Type B pancreatic cell (in vitro differentiated cells): ENCODE data around the gene COL23A1. TPM values are rescaled to one million over a fixed set of nuclear protein-coding genes. Genes with fewer than 3 reads are reported as not detected.

Experiments
- DNase-seq: peaks from one replicate; pipeline ENCODE4 v3.0.0; 2021; ENCODE audit warnings: mixed read lengths; ENCODE audit not compliant: unreplicated experiment; ENCODE audit errors: extremely low spot score
- H3K27ac Mint-ChIP-seq: 2 replicates; pipeline ENCODE4 v1.8.0; 2021; ENCODE audit warnings: mild to moderate bottlenecking, mixed read lengths
- H3K27me3 Mint-ChIP-seq: 2 replicates; pipeline ENCODE4 v1.8.0; 2021; ENCODE audit warnings: mixed read lengths
- H3K36me3 Mint-ChIP-seq: 2 replicates; pipeline ENCODE4 v1.8.0; 2021; ENCODE audit warnings: mixed read lengths
- H3K4me1 Mint-ChIP-seq: one replicate; pipeline ENCODE4 v1.8.0; 2021; ENCODE audit warnings: mixed read lengths; ENCODE audit not compliant: unreplicated experiment
- H3K4me3 Mint-ChIP-seq: 2 replicates; pipeline ENCODE4 v1.8.0; 2021; ENCODE audit warnings: mild to moderate bottlenecking, mixed read lengths
- H3K9me3 Mint-ChIP-seq: 2 replicates; pipeline ENCODE4 v1.8.0; 2021; ENCODE audit warnings: mixed read lengths
- total RNA-seq: library from RNA; stranded (reverse); gene quantifications from 2 replicates; pipeline ENCODE4 v1.2.1, GENCODE V29; 2021; ENCODE audit warnings: low replicate concordance
- TF ChIP-seq, protein P1 (sequence below): fragments of 200-600 bp; sonication (generic); conservative IDR thresholded peaks from 2 replicates; pipeline ENCODE4 v1.5.0; 2021; ENCODE audit warnings: antibody characterized with exemption, mild to moderate bottlenecking

COL23A1 gene
- total RNA-seq, 1 donor from 2014 or later = 15.5 TPM

DNA sequence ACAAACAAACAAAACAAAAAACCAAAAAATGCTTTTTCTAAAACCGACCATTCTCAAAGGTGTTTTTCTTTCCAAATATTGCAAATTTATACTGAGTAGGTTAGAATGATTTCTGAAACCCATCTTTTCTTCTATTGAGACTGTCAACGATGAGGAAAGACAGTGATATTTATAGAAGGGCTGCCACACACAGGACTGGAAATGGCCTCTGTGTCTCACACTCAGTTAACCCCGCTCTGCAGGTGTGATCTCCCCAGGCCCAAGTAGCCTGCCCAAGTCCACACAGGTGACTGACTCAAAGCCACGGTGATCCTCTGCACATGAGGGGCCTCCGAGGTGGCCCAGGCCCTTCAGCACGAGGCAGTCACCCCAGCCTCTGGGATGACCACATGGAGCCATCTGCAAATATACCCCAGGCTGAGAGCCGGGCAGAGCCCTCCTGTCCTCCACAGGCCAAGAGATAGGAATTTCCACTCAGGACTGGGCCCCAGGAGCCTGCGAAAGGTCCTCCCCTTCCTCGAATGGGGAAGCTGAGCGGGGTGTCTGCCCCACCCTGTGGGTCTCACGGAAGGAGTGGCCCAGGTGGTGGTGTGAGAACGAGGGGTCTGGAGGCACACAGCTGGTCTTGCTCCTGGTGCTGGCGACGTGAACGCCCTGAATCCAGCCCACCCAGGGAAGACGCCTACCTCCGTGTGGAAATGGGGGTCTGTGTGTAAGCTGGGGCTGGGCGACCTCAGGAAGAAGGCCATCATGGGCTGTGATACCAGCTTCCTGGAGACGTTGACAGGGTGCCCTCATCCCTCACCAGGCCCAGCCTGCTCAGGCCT is 304.6 kb downstream of the COL23A1 start:
- no peak overlapping the region for H3K4me3 Mint-ChIP-seq
- DNase-seq = no peak
- no peaks in the 10 kb centered on the region for H3K36me3 Mint-ChIP-seq
- H3K27me3 Mint-ChIP-seq = peaks cover 23% of the 10 kb centered on the region
- H3K4me1 Mint-ChIP-seq = peaks cover 27% of the 10 kb centered on the region
- no peak overlapping the region for H3K27ac Mint-ChIP-seq
- no peaks in the 10 kb centered on the region for H3K9me3 Mint-ChIP-seq
- TF ChIP-seq, protein P1, sequence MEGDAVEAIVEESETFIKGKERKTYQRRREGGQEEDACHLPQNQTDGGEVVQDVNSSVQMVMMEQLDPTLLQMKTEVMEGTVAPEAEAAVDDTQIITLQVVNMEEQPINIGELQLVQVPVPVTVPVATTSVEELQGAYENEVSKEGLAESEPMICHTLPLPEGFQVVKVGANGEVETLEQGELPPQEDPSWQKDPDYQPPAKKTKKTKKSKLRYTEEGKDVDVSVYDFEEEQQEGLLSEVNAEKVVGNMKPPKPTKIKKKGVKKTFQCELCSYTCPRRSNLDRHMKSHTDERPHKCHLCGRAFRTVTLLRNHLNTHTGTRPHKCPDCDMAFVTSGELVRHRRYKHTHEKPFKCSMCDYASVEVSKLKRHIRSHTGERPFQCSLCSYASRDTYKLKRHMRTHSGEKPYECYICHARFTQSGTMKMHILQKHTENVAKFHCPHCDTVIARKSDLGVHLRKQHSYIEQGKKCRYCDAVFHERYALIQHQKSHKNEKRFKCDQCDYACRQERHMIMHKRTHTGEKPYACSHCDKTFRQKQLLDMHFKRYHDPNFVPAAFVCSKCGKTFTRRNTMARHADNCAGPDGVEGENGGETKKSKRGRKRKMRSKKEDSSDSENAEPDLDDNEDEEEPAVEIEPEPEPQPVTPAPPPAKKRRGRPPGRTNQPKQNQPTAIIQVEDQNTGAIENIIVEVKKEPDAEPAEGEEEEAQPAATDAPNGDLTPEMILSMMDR = no peak

DNA sequence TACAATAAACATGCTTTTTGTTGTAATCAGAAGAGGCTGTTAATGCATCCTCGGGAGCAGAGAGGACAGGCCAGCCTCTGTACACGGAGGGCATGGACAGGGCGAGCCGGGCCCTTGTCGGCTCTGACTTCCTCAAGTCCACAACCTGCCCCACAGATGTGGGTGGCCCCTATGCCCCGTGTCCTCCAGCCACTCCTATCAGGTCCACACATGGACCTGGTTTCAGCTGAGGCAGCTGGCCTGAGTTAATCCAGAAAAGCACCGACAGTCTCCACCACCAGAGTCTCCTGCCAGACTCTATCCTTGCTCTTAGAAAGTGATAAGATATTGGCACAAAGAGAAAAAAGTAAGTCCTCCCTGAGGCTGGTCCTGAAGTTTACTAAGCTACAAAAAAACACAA is 305.2 kb downstream of the COL23A1 start:
- Mint-ChIP-seq H3K4me1 (peaks cover 28% of the 10 kb centered on the region), H3K4me3 (no peak overlapping the region), H3K27ac (no peak overlapping the region), H3K27me3 (peaks cover 28% of the 10 kb centered on the region), H3K9me3 (no peaks in the 10 kb centered on the region), H3K36me3 (no peaks in the 10 kb centered on the region)
- no peak for DNase-seq
- TF ChIP-seq, protein P1 = no peak

GRCh38 chr5:178284093-178284675 is 306.0 kb downstream of the COL23A1 start:
- H3K36me3 Mint-ChIP-seq = no peaks in the 10 kb centered on the region
- no peak for DNase-seq
- peaks cover 29% of the 10 kb centered on the region for H3K27me3 Mint-ChIP-seq
- TF ChIP-seq, protein P1 = peak; percentile 88
- no peaks in the 10 kb centered on the region for H3K9me3 Mint-ChIP-seq
- no peak overlapping the region for H3K27ac Mint-ChIP-seq
- H3K4me3 Mint-ChIP-seq = no peak overlapping the region
- H3K4me1 Mint-ChIP-seq = peaks cover 27% of the 10 kb centered on the region

DNA sequence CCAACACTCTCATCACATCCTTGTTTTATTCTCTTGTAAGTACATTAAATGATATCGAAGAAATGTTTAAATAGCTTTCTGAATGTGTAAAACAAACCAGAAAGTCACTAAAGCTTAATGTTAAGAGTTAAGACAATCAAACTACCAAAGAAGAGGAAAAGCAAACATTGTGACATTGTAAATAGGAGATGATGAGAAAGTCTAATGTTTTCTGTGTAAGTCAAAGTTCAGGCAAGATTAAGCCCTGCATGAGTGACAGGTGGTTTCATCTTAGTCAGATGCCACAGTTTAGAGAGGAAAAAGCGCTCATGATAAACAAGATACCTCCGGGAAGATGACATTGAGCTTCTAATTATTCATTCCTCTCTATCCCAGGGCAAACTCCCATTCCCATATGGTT is 306.7 kb downstream of the COL23A1 start:
- DNase-seq = no peak
- no peaks in the 10 kb centered on the region for H3K9me3 Mint-ChIP-seq
- TF ChIP-seq, protein P1 = no peak
- no peaks in the 10 kb centered on the region for H3K36me3 Mint-ChIP-seq
- peaks cover 22% of the 10 kb centered on the region for H3K4me1 Mint-ChIP-seq
- H3K27ac Mint-ChIP-seq = no peak overlapping the region
- H3K27me3 Mint-ChIP-seq = peaks cover 30% of the 10 kb centered on the region
- no peak overlapping the region for H3K4me3 Mint-ChIP-seq

DNA sequence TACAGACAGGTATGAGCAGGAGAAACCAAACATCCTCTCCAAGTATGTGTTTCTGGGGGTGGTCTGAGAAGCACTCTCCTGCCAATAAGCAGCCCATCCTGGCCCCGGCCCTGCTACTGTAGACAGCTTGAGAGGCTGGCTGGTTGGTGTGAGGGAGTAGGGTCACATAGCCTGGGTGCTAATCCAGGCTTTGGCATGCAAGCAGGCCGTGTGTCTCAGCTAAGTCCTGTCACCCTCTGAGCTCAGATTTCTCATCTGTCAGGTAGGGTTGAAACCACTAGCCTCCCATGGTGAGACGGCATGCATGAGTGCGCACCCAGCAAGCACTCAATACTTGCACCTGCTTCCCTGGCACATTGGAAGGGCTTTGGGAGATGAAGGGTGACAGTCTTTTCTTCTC is 307.8 kb downstream of the COL23A1 start:
- no peak for DNase-seq
- H3K27me3 Mint-ChIP-seq = peaks cover 31% of the 10 kb centered on the region
- no peak overlapping the region for H3K4me3 Mint-ChIP-seq
- H3K36me3 Mint-ChIP-seq = no peaks in the 10 kb centered on the region
- H3K27ac Mint-ChIP-seq = no peak overlapping the region
- H3K4me1 Mint-ChIP-seq = peaks cover 15% of the 10 kb centered on the region
- no peaks in the 10 kb centered on the region for H3K9me3 Mint-ChIP-seq
- TF ChIP-seq, protein P1 = no peak
